IPS DF 6.9 (cell line): Measurements from ENCODE around the gene ALDH1A2.

Experiments used
- DNase-seq: peaks from one replicate; pipeline ENCODE4 v3.0.0-alpha.2; 2013; ENCODE audit warnings: low read depth, low spot score
- H3K27ac ChIP-seq: one replicate; pipeline ENCODE4 v1.5.1; 2013; ENCODE audit warnings: low read length, control low read depth
- H3K27me3 ChIP-seq: 2 replicates; pipeline ENCODE4 v1.6.1; 2013; ENCODE audit warnings: mild to moderate bottlenecking, low read length; ENCODE audit not compliant: control insufficient read depth, insufficient read depth
- H3K36me3 ChIP-seq: 2 replicates; pipeline ENCODE4 v1.6.1; 2013; ENCODE audit warnings: low read length; ENCODE audit not compliant: control insufficient read depth, insufficient read depth
- H3K4me1 ChIP-seq: 2 replicates; pipeline ENCODE4 v1.6.1; 2013; ENCODE audit warnings: low read length; ENCODE audit not compliant: control insufficient read depth, insufficient read depth
- H3K4me3 ChIP-seq: 2 replicates; pipeline ENCODE4 v1.5.1; 2013; ENCODE audit warnings: mild to moderate bottlenecking, low read length
- H3K9me3 ChIP-seq: 2 replicates; pipeline ENCODE4 v1.6.1; 2013; ENCODE audit warnings: low read length, inconsistent platforms; ENCODE audit not compliant: control insufficient read depth, insufficient read depth
- WGBS: extraction: QIAGEN DNeasy Blood & Tissue Kit; methylation state at CpG from one replicate; pipeline ENCODE4 v1.1.7; 2013; ENCODE audit warnings: mixed read lengths, missing lambda C conversion rate; ENCODE audit not compliant: insufficient read length, insufficient coverage; 5-methylcytosine and 5-hydroxymethylcytosine counted together

The ALDH1A2 gene

GRCh38 chr15:58069008-58069407 lies 3.5 kb upstream of the ALDH1A2 start:
- Histone ChIP-seq H3K36me3 (no peaks in the 10 kb centered on the region), H3K4me3 (no peak overlapping the region), H3K4me1 (no peaks in the 10 kb centered on the region), H3K27ac (no peak overlapping the region), H3K27me3 (peaks cover 22% of the 10 kb centered on the region), H3K9me3 (no peaks in the 10 kb centered on the region)
- no peak for DNase-seq
- WGBS, result no CpG with 5 or more reads among the region's 5 CpGs

- no peak for DNase-seq
- WGBS, result no CpG with 5 or more reads among the region's 59 CpGs
- no peaks in the 10 kb centered on the region for H3K9me3 ChIP-seq
- H3K4me1 ChIP-seq, result no peaks in the 10 kb centered on the region
- H3K27ac ChIP-seq, result no peak overlapping the region
- H3K27me3 ChIP-seq, result peaks cover 41% of the 10 kb centered on the region
- peak overlapping the region; percentile 62; the same call in 1 of the 2 replicates for H3K4me3 ChIP-seq
- H3K36me3 ChIP-seq, result no peaks in the 10 kb centered on the region
Observed at GRCh38 chr15:58066042-58066867, 744 bp upstream of the ALDH1A2 start.

- WGBS, result no CpG with 5 or more reads among the region's 39 CpGs
- no peak for DNase-seq
- Histone ChIP-seq H3K4me1 (no peaks in the 10 kb centered on the region), H3K9me3 (no peaks in the 10 kb centered on the region), H3K36me3 (no peaks in the 10 kb centered on the region), H3K27ac (no peak overlapping the region), H3K4me3 (peak overlapping the region; percentile 62; the same call in 1 of the 2 replicates), H3K27me3 (peaks cover 45% of the 10 kb centered on the region)
Observed at GRCh38 chr15:58064980-58065444, 499 bp downstream of the ALDH1A2 start.

- no peak for DNase-seq
- 100% methylated on average over 2 of the region's 22 CpGs for WGBS
- no peak overlapping the region for H3K4me3 ChIP-seq
- H3K9me3 ChIP-seq, result no peaks in the 10 kb centered on the region
- H3K27ac ChIP-seq, result no peak overlapping the region
- H3K27me3 ChIP-seq, result peaks cover 45% of the 10 kb centered on the region
- no peaks in the 10 kb centered on the region for H3K36me3 ChIP-seq
- H3K4me1 ChIP-seq, result no peaks in the 10 kb centered on the region
Observed at GRCh38 chr15:58064082-58064979, 1.2 kb downstream of the ALDH1A2 start.

GRCh38 chr15:58063614-58064013 lies 1.9 kb downstream of the ALDH1A2 start:
- H3K4me1 ChIP-seq, result no peaks in the 10 kb centered on the region
- H3K27ac ChIP-seq, result no peak overlapping the region
- no CpG with 5 or more reads among the region's 3 CpGs for WGBS
- no peaks in the 10 kb centered on the region for H3K9me3 ChIP-seq
- no peaks in the 10 kb centered on the region for H3K36me3 ChIP-seq
- H3K27me3 ChIP-seq, result peaks cover 45% of the 10 kb centered on the region
- no peak overlapping the region for H3K4me3 ChIP-seq
- DNase-seq, result no peak

- no peak for DNase-seq
- no peaks in the 10 kb centered on the region for H3K9me3 ChIP-seq
- H3K27me3 ChIP-seq, result peaks cover 45% of the 10 kb centered on the region
- no CpG with 5 or more reads among the region's 4 CpGs for WGBS
- no peak overlapping the region for H3K4me3 ChIP-seq
- H3K36me3 ChIP-seq, result no peaks in the 10 kb centered on the region
- H3K4me1 ChIP-seq, result no peaks in the 10 kb centered on the region
- no peak overlapping the region for H3K27ac ChIP-seq
Observed at GRCh38 chr15:58062983-58063382, 2.5 kb downstream of the ALDH1A2 start.

- DNase-seq, result no peak
- no peaks in the 10 kb centered on the region for H3K36me3 ChIP-seq
- no peak overlapping the region for H3K27ac ChIP-seq
- no peak overlapping the region for H3K4me3 ChIP-seq
- H3K9me3 ChIP-seq, result no peaks in the 10 kb centered on the region
- H3K27me3 ChIP-seq, result peaks cover 44% of the 10 kb centered on the region
- no CpG with 5 or more reads among the region's 5 CpGs for WGBS
- H3K4me1 ChIP-seq, result no peaks in the 10 kb centered on the region
Observed at GRCh38 chr15:58062175-58062574, 3.3 kb downstream of the ALDH1A2 start.

- no peaks in the 10 kb centered on the region for H3K9me3 ChIP-seq
- no peaks in the 10 kb centered on the region for H3K36me3 ChIP-seq
- H3K4me3 ChIP-seq, result no peak overlapping the region
- H3K4me1 ChIP-seq, result no peaks in the 10 kb centered on the region
- no CpG with 5 or more reads among the region's 1 CpG for WGBS
- H3K27ac ChIP-seq, result no peak overlapping the region
- H3K27me3 ChIP-seq, result peaks cover 38% of the 10 kb centered on the region
- DNase-seq, result no peak
Observed at GRCh38 chr15:58060575-58060974, 4.9 kb downstream of the ALDH1A2 start.

GRCh38 chr15:58058729-58059128 lies 6.8 kb downstream of the ALDH1A2 start:
- Histone ChIP-seq H3K27ac (no peak overlapping the region), H3K27me3 (peaks cover 20% of the 10 kb centered on the region), H3K4me3 (no peak overlapping the region), H3K36me3 (no peaks in the 10 kb centered on the region), H3K9me3 (no peaks in the 10 kb centered on the region), H3K4me1 (no peaks in the 10 kb centered on the region)
- DNase-seq, result no peak
- no CpG with 5 or more reads among the region's 2 CpGs for WGBS

- H3K27me3 ChIP-seq, result peaks cover 16% of the 10 kb centered on the region
- DNase-seq, result no peak
- H3K4me1 ChIP-seq, result no peaks in the 10 kb centered on the region
- no peaks in the 10 kb centered on the region for H3K36me3 ChIP-seq
- WGBS, result no CpG with 5 or more reads among the region's 3 CpGs
- H3K27ac ChIP-seq, result no peak overlapping the region
- H3K4me3 ChIP-seq, result no peak overlapping the region
- no peaks in the 10 kb centered on the region for H3K9me3 ChIP-seq
Observed at GRCh38 chr15:58058073-58058472, 7.4 kb downstream of the ALDH1A2 start.
